GM19025 (cell line): ENCODE measurements around the gene ZNF367.

Experiments
- ATAC-seq: cut with Tn5 transposase; IDR thresholded peaks from one replicate; pipeline ENCODE4 v1.9.1; 2021; ENCODE audit warnings: mild to moderate bottlenecking, low read depth, moderate library complexity; ENCODE audit not compliant: unreplicated experiment

Gene ZNF367

DNA sequence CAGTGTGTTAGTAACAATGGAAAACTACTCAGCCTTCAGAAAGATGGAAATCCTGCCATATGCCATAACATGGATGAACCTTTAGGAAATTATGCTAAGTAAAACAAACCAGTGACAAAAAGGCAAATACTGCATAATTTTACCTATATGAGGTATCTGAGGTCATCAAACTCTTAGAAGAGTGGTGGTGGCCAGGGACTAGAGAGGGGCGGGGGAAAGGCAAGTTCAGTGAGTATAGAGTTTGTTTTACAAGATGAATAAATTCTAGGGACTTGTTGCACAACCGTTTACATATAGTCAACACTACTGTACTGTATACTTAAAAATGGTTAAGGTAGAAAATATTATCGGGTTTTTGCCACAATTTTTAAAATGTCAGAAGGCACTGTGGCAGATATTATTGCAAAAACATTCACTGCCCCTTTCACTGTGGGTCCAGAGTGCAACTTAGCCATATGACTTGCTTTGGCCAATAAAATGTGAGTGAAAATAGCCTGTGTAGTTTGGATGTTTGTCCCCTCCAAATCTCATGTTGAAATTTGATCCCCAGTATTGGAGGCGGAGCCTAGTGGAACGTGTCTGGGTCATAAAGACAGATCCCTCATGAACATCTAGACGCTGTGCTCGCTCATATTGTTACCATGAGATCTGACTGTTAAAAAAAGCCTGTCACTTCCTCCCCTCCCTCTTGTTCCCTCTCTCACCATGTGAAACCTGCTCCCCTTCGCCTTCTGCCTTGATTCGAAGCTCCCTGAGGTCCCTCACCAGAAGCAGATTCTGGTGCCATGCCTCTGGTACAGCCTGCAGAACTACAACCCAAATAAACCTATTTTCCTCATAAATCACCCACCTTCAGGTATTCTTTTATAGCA, 9.5 kb downstream of the ZNF367 start:
- ATAC-seq, result no peak

DNA sequence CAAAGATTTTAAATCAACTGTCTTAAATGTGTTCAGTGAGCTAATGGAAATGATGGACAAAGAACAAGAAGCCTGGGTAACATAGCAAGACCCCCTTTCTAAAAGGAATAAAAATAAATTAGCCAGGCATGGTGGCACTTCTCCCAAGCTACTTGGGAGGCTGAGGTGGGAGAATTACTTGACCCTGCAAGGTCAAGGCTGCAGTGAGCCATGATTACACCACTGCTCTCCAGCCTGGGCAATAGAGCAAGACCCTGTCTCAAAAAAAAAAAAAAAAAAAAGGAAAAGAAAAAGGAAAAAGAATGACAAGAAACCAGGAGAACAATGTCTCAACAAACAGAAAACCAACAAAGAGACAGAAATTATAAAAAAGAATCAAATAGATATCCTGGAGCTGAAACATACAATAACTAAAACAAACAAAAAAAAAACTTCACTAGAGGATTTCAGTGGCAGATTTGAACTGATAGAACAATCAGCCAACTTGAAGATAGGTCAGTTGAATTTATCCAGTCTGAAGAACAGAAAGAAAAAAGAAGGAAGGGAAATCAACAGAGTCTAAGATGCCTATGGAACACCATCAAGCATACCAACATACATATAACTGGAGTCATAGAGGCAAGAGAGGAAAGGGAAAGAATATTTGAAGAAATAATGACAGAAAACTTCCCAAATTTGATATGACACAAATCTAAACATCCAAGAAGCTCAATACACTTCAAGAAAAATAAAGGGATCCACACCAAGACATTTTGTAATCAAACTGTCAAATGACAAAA, 17.8 kb downstream of the ZNF367 start:
- ATAC-seq, result no peak

DNA sequence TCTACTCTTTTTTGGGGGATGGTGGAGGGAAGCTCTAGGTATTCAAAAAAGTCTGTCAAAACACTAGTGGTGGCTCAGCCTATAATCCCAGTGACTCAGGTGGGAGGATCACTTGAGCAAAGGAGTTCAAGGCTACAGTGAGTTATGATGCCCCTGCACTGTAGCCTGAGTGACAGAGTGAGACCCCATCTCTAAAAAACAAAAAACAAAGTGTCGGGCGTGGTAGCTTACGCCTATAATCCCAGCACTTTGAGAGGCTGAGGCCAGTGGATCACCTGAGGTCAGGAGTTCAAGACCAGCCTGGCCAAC, 18.9 kb downstream of the ZNF367 start:
- ATAC-seq, result no peak

DNA sequence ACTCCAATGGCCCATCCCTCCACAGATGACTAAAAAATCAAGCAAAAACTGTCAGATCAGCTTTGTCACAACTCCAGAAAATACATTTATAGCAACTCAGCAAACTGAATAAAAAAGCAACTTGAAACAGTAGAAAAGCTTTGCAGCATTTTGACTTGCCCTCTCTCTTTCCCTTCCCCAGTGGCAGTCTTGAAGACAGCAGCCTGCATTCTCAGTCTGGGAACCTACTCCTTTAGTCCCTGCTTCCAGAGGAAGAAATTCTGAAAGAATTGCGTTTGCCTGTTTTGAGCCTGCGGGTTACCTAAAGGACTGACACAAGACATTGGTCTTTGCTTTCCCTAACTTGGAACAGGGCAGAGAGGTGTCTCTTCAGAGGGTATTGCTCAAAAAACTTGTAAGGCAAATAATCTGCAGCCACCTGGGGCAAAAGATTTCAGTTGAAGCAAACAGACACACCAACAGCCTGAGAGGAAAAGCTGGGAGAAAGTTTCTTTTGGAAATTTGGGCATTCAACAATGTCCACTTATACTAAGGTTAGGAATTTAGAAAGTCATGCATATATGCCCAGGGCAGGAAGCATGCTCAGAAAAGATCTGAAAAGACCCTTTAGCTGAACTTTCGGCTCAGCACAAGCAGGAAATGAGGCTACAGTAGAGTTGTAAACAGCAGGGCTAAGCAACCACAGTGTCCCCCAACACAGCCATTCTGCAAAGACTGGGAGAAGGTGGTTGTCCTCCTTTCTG, 19.4 kb downstream of the ZNF367 start:
- ATAC-seq, result no peak

DNA sequence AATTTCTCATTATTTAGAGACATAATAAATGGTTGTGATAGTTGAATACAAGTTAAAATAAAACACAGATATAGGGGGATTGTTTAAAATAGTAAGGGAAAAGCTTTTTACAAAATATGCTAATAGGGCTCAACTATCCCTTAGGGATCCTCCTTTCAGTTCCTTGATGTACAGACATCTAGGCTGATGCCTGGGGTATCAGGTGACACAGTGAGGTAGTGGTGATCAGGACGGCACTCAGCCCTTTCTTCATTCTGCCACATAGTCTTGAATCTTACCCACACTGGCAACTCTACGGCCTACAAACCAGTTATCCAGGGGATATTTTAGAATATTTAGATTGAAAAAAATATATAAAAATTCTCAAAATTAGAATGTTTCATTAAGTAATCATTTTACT, 22.2 kb downstream of the ZNF367 start:
- no peak for ATAC-seq

DNA sequence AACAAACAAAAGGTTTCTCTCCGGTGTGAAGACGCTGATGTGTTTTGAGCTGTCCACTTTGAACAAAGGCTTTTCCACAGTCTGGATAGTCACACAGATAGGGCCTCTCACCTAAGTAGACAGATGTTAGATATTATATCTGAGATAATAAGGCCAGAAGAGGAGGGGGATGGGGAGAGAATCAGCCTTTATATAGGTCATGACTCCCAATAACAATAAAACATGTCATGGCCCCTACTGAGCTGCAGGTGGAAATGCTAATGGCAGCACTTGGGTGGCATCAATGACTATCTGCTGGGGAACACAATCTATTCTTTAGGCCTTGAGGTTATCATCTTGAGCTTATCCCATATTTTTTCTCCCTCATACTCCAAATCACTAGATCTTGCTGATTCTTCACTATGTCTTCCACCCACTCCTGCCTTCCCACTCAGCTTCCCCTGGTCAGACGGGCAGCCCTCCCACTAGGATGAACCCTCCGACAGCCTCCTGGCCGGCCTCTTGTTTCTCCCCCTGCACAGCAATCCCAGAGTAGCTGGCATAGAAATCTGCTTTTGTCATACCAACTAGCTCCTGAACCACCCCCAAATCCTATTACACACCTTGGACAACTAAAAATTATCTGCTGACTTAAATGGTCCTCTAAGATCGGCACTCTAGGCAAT, 23.2 kb downstream of the ZNF367 start:
- no peak for ATAC-seq

DNA sequence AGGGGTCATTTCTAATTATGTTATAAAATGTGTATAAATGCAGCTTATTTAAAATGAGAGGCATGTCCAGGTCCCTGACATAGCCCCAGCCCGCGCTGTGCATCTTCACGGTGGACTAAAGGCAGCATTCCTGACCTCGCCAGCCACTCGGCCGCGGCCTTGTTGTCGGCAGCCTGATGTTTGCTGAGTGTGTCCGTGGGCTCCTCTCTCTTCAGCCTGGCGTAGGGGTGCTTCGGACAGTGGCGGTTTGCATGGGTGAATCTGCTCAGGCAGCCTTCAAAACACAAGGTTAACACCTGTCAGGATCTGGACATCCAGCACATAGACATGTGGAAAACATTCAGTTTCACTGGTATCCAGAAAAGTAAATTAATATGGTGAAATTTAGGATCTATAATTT, 25.9 kb downstream of the ZNF367 start:
- ATAC-seq, result no peak

DNA sequence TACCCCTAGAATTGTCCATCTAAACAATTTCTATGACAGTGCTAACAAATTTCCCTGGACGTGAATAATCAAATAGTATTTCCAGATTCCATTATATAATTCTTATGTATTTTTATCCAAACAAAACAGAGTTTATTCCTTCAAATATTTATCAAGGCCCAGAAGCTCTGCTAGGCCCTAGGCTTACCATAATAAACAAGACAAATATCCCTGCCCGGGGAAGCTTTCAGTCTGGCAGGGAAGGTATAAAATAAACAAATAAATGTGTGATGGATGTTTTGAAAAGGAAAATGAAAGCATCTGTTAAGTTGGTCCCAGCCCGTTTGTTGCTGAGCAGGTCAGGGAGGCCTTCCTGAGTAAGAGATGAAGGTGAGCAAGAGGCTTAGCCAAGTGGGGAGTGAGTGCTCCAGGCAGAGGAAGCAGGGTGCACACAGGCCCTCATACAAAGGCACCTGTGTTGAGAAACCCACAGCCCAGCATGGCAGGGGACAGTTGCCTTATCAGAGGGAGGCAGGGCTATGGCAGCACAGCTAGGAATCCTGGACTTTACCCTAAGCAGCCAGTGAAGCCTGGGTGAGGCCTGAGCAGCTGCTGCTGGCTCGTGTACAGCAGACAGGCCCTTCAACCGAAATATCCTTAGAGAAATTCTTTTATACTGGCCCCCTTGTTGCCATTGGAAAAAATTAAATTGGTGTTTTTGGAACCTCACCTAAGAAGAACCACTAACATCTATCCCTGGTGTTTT, 27.0 kb downstream of the ZNF367 start:
- no peak for ATAC-seq

DNA sequence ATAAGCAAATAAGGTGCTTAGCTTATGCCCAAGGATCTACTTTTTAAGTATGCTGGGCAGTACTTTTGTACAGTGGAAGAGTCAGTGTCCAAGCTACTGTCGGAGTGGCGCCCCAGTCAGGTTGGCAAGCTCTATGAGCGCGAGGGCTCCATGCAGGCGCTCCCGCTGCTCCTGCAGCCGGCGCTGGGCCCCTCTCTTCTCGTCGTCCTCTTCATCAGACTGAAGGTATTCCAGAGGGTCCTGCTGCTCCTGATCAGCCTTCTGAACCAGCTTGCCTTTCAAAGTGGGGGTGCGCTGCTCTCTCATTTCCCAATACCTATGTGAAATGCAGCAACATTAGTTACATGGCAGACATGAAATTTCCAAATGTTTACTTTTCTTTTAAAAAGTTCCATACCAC, 30.0 kb downstream of the ZNF367 start:
- no peak for ATAC-seq

DNA sequence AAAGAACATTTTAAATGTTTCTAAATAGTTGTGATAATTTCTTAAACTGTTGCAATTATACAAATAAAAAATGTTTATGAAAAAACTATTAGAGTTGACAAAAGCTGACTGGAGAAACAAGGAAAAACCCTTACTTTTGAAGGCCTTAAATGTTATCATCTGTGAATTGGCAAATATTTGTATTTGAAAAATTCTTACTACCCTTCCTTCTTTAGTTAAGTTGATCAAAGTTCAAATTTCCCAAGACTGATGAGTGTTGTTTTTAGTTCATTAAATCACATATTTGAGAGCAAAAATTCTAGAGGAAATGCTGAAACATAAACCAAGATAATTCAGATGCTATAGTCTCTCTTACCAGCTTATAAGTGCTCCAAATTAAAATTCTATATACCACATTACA, 32.0 kb downstream of the ZNF367 start:
- ATAC-seq, result no peak

DNA sequence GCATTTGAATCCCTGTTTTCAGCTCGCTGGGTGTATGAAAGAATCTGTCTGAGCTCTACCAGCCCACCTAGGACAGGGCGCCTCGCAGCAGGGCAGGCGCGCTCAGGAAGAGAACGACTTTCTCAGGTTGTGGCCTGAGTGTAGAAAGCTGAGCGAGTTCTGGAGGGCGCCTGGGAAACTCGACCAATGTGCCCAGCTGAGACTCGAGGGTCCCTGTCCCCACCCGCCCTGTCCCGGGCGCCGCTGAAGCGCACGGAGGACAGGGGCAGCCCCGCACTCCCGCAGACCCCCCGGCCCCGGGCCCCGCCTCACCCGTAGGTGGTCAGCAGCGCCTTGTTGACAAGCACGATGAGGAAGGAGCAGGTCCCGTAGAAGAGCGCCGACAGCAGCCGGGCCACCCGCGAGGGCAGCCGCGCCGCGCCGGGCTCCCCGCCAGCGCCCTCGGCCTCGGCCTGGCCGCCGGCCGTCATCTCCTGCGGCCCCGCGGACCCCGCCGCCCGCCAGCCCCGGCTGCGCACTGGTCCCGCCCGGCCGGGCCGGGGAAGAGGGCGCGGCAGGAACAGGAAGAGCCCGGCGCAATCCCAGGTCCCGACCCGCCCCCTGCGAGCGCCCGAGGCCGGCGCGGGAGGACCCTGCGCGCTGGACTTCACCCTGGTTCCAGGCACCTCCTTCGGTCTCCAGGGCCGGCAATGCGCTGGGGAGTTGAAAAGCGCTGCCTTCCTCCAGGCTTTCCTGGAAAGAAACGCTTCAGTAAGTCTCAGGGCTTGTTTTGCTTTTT, 34.8 kb downstream of the ZNF367 start, which contains the start of gene SLC35D2:
TSS of gene SLC35D2 (minus strand) at position 547 of the 778 bp plus-strand sequence. CDS start at position 470, 77 bp downstream.
- no peak for ATAC-seq

DNA sequence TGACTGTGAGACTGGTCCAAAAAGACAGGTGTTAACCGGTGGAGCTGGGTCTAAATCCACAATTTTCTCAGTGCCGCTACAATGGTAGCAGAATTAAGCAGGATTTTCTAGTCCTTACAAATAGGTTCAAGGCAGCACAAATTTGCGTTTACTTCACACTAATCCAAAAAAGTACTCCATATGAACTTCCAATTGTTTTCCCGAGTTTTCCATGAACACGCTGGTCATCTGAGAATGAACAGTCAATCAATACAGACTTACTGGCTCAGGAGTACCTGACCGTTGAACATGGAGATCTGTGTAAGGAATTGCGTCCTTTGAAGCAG, 35.4 kb downstream of the ZNF367 start:
- ATAC-seq, result no peak

DNA sequence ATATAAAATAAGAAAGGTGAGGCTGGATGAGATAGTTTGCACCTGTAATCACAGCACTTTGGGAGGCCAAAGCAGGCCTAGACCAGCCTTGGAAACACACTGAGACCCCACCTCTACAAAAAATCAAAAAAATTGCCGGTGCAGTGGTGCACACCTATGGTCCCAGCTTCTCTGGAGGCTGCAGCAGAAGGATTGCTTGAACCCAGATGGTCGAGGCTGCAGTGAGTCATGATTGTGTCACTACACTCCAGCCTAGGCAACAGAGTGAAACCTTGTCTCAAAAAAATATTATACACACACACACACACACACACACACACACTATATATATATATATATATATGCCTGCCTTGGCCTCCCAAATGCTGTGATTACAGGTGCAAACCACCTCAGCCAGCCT, 36.0 kb downstream of the ZNF367 start:
- no peak for ATAC-seq

DNA sequence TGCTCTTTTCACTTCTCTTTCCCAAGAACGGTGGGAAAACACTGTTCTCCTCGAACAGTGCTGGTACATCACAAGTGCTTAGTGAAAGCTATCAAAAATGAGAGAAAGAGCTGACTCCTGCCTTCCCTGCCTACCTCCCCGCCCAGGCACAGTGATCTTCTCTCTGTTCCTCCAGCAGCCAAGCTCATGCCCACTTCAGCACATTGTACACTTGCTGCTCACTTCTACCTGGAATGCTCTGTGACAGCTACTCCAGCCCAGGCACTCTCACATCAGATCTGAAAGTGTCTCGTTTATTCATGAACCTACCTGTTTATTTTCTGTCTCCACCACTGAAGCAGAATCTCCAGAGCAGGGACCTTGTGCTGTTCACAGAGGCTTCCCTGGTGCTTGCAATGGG, 36.5 kb downstream of the ZNF367 start:
- no peak for ATAC-seq

DNA sequence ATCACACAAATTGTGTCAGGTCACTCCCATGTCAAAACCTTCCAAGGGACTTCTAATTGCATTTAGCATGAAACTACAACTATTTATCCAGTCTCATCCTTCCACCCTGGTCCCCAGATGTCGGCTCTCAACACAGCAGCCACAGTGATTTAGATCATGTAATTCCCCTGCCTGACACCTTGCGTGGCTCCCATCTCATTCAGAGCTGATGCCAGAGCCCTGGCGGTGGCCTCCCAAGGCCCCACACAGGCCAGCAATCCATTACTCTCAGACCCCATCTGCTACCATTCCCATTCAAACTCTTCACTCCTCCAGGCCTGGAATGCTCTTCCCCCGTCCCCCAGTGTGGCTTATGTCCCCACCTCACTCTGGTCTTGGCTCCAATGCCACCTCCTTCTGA, 37.0 kb downstream of the ZNF367 start:
- ATAC-seq, result no peak

DNA sequence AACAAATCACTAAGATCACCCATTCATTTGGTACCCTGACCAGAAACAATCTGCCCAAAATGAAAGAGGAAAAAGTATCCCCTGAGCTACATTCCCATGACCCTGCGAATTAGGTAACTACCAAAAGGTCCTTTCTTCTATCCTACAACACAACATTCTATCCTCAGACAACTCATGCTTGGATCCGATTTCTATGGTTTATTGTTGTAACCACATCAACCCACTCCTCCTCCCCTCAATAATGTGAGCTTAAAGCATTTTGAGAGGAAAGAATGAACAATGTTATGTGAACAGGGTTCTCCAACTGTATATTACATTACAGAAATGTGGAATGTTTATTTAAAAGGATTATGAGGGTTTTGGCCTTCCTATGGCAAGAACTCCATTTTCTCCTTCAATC, 38.7 kb downstream of the ZNF367 start:
- ATAC-seq, result no peak

DNA sequence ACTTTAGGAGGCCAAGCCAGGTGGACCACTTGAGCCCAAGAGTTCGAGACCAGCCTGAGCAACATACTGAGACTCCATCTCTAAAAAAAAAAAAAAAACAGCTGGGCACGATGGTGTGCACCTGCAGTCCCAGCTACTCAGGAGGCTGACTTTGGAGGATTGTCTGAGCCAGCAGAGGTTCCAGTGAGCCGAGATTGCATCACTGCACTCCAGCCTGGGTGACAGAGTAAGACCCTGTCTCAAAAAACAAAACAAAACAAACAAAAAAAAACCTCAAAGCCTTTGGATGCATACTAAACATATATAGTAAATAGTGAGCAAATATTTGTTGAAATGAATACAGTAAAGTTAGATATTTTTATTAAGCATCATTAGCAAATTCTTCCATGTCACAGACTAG, 40.0 kb downstream of the ZNF367 start:
- no peak for ATAC-seq

DNA sequence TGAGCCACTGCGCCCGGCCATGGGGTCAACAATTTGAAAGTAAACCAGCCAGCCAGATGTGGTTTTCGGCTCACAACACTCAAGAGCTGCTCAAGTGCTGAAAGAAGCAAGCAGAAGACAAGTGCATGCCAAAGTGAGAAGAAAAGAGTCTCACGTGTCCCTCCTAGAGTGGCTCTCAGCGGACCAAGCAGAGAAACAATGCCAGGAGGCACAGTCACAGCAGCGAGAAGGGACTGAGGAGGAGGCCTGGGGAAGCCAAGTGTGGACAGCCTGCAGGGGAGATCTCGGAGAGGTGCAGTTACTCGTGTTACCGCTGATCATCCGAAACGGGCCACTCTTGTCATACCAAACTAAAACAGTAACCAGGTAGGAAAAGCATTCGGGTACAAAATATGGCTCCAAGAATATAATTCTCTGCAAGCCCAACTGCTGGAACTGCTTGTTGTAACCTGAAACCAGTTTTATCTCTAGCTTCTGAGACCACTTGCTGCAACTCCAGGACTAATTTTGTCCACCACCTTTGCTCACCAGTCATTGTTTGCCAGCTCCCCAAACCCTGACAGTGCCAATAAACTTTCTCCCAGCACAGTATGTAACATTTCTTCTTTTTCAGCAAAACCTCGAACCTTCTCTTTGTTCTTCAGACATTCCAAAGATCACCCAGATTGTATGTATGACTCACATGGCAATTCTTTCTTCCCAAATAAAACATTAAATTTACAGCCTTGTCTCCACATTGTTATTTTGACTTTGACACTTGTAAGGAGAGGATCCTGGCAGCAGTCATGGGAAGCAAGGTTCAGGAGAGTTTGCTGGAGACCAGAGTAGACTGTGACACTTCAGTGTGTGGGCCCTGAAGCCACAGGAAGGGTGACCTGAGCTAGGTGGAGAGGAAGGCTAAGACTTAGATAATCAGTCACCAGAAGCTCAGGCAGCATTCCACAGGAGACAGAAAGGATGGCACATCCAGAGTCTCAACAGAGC, 41.0 kb downstream of the ZNF367 start:
- no peak for ATAC-seq
